HG03460 (cell line): ENCODE measurements around the gene PRSS56.

Source experiments
- ATAC-seq: cut with Tn5 transposase; IDR thresholded peaks from one replicate; pipeline ENCODE4 v1.9.1; 2021; ENCODE audit not compliant: unreplicated experiment

PRSS56 gene

DNA sequence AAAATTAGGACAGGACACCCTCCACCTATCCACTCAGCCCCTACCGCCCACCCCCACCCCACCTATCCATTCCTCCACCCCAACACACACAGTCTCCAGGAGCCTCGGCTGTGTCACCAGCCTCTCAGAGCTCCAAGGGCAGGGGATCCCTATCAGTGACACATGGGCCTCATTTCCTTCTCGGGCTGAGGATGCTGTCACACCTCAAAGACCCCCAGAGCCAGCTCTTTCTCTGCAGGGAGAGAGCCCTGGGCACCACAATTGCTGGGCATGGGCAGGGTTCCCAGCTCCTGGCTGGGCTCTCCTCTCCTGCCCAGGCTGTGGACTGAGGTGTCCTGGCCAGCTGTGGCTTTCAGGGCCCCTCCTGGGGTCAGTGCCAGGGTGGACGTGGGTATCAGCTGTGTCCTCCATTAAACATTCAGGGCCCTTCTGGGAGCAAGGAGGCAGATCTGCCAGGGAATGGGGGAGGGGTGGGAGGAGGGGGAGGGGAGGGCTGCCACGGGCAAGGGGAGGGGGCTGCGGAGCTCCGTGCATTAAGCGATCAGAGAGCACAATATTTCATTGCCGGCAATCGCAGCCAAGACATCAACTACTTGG is 18.3 kb upstream of the PRSS56 start:
- no peak for ATAC-seq

DNA sequence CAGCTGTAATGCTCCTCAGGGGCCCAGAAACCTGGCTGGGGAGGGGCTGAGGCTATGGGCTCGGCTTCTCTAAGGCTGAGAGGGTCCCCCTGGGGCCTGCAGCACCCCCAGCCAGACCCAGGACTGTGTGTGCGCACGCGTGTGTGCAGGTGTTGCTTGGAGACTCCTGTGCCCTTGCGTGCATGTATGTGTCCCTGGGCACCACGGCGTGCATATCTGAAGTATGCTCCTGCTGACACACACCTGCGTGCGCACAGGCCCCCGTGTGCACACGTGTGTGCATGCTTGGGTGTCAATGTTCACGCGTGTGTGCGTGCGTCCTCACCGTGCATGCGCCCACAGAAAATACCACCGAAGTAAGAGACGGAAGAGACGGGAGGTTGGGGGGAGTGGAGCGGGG is 17.7 kb upstream of the PRSS56 start:
- ATAC-seq = no peak

DNA sequence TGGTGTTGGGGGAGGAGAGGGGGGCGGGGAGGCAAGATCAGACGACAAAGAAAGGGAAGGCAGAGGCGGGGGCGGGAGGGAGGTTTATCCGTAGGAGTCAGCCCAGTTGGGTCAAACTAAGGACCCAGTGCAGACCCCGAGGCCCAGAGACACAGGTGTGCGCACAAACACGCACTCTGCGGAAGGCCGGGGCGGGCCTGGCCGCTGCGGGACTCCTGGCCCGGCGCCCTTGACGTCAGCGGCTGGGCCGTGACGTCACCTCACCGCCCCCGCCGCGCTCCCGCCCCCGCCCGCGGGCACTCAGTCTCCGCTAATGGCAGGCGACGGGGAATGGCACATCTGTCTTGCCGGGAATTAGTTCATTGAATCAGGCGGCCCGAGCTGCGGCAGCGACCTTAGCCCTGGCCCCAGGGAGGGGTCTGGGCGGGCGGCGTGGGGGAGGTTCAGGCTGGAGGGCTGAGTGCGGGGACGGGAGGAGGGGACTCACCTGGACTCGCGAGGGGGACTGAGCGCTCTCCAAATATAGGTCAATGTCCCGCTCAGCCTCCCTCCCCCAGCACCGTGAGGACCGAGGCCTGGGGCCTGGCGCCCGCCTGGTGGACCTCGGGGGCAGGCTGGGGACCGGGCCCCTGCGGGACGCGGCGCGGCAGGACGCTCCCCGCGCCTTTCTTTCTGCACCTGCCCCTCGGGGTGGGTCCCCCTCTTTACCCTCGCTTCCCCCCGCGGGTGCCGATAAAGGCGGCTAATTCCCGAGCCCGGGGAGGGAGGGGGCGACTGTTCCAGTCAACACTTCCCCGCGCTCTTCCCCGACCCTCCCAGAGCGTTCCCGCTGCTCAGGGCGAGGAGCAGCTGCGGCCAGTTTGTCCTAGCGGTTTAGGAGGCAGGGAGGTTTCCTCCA is 17.0 kb upstream of the PRSS56 start:
- no peak for ATAC-seq

DNA sequence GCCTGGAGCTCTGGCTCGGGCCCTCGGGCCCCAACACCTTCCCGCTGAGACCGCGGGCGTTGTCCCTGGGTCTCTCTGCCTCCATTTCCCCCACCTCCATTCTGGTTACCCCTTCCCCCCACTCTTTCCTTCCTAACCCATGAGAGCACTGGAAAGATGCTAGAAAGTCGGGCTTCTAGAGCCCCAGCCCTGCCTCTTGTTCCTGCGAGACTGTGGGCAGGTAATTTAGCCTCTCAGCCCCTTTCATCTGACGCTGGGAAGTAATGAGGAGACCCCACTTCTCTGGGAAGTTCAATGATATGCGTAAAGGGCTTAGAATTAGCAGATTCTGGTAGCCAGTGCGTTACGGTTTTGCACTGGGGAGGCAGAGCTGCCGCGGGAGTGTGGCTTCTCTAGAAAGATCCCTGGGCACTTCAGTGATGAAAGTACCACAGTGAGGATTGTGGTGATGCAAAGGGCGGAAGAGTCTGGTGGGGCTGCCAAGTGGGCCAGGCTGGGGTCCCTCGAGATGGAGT is 16.3 kb upstream of the PRSS56 start:
- ATAC-seq = no peak

DNA sequence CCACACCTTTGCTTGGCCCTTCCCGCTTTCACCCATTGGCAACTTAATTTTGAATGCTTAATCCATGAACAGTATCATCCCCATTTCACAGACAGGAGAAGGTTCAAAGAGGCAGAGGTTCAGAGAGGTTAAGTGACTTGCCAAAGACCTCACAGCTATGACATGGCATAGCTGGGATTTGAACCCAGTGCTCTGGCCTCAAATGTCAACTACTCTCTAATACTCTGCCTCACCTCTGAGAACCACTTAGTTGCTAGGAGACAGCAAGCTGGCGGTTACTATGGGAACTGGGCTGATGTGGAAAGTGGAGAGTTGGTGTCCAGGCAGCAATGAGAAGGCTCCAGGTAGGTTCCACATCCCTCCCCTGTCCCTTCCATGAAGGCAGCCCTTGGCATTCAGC is 15.8 kb upstream of the PRSS56 start:
- no peak for ATAC-seq

DNA sequence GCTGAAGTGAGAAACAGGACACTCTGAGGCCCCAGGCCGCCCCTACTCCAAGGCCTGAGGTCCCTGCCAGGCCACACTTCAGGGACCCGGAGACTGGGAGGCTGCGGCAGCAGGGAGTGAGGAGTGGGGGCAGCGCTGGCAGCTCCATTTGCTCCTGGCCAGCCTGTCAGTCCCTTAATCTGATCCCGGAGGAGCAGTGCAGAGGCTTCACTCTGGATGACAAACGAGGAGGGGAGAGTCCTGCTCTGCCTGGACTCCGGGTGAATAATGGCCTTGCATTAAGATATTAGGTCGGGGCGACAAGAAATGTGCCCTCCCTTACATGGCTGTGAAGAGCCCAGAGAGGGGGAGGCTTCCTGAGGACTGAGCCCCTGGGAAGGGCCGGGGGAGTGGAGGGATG is 14.3 kb upstream of the PRSS56 start:
- no peak for ATAC-seq

DNA sequence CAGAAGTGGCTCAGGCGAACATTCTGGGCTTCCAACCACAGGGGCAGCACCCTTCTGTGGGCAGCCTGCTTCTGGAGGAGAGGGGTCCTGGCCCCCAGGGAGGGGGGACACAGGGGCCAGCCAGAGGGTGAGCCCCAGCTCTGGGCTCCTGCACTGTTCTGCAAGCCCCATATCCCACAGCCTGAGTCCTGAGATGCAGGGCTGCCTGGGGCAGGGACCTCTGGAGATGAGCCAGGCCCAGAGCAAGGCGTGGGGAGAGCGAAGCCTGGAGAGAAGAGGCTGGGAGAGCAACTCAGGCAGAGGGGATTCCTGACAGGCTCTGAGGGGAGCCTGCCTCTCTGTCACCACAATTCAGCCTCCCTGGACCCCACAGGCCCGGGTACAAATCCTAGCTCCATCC is 13.5 kb upstream of the PRSS56 start:
- no peak for ATAC-seq

DNA sequence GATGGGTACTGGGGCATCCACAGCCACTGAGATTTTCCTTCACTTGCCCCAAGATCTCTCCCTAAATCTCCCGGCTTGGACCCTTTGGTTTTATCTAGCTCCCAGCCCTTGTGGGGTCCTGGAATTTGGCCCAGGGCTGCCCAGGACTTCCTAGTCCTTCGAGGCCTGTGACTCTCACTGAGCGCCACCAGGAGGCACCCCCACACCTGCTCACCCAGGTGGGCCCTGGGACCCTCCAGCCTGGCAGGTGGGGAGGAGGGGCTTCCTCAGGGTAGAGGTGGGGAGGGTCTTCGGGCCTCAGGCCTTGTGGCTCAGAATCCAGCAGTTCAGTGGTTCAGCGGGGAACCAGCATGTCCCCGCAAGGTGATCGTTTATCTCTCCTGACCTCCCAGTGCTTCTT is 11.9 kb upstream of the PRSS56 start:
- no peak for ATAC-seq

DNA sequence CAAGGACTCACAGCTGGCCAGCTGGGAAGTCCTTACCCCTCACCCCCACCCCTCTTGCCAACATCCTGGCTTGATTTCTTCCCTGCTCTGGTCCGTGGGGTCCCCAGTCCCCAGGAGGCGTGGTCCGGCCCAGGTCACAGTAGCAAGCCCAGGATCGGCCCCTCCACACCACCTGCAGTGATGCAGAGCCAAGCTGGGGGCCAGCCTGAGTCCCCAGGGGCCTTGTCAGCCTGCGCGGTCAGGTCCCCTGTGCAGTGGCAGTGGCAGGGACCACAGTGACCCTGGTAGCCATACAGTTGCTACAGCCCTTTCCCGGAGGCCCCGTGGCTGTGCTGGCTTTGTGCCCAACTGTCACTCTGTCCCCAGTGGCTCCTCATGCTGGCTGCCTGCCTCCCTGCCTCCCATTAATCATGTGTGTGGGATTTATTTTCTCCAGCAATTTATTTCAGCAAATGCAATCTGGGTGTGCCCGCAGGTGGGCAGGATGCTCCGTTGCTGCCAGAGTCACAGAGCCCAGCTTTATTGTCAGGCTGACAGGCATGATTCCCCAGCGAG is 8.8 kb upstream of the PRSS56 start:
- no peak for ATAC-seq

DNA sequence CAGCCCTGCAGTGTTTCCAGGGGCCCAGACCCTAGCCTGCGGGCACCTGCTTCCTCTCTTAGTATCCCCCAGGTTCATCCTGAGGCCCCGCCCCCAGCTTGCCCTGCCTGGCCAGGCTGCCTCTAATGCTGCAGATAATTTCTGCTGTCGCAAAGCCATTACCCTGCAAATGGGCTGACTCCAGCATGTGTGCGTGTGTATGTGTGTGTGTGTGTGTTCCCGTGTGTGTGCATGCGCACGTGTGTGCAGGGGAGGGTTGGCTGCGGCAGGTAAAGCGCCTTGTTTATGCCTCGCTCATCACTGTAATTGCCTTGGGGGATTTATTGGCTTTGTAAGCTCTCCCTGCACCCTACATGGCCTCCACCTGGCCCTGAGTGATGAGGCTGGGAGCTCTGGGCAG is 7.6 kb upstream of the PRSS56 start:
- ATAC-seq = no peak

DNA sequence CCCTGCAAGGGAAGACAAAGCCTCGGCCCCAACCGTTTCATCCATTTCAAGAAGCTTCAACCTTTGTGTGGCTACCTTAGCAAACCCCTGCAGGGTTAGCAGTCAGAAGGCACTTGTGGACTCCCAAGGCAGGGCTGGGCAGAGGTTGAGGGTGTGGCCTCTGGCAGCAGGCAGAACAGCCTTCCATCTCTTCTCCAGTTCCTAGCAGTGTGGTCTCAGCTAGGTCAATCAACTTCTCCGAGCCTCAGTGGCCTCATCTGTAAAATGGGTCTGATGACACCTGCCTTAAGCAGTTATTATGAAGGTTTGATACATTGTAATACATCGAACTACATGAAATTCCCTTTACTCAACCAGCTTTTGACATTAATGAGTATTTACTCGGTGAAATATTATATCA is 6.8 kb upstream of the PRSS56 start:
- no peak for ATAC-seq

DNA sequence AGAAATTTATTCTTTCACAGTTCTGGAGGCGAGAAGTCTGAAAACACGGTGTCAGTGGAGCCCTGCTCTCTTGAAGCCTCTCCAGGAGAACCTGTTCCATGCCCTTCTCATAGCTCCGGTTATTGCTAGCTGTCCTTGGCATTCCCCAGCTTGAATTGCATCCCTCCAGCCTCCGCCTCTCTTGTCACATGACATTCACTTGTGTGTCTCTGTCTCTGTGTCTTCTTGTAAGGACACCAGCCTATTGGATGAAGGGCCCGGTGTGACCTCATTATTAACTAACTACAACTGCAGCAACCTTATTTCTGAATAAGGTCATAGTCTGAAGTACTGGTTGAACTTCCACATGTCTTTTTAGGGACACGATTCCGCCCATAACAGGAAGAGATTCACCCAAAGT is 4.5 kb upstream of the PRSS56 start:
- no peak for ATAC-seq

DNA sequence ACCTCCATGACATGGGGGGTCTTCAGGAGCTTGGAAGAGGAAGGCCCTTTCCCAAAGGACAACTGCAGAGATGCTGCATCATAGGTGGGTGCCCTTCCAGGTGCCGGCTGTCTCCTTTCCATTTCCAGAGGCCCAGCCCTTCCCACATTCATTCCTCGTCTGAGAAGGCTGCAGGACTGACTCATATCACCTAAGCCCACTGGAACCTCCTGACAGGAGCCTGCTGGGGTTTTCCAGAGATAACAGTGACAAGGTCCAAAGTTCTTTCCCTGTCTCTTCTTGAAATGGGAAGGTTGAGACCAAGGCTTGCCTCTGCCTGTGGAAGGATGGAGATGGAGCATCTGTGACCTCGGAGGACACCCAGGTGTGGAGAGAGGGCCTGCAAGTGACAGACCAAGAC is 3.6 kb upstream of the PRSS56 start:
- no peak for ATAC-seq

DNA sequence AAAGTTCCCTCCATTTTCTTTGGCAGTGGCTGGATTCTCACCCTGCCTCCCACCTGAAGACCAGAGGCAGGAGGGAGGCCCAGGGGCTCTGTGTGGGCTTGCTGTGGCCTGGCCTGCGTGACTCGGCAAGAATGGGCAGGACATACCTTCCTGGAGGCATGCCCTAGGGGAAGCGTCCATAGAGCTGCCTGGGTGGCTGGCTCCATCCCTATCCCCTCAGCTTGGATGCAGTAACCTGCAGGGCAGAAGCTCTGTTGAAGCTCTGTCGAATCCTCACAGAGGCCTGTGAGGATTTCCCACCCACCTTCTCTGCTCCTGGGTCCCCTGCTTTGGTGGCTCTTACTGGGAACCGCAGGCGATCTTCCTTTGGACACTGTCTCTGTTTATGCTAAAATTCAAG is 1.3 kb upstream of the PRSS56 start:
- ATAC-seq = no peak

DNA sequence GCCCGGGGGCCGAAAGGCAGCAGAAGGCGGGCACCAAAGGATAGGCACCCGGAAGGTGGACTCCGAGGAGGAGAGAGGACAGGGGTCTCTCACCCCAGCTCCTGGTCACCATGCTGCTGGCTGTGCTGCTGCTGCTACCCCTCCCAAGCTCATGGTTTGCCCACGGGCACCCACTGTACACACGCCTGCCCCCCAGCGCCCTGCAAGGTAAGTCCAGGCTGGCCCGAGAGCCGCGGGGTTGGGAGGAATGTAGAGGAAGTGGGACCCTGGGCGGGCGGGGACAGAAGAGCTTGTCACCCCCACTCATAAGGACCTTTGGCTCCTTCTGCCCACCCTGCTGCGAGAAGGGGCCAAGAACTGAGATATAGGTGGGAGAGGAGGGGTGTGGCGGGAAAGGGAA is 301 bp downstream of the PRSS56 start:
- no peak for ATAC-seq

DNA sequence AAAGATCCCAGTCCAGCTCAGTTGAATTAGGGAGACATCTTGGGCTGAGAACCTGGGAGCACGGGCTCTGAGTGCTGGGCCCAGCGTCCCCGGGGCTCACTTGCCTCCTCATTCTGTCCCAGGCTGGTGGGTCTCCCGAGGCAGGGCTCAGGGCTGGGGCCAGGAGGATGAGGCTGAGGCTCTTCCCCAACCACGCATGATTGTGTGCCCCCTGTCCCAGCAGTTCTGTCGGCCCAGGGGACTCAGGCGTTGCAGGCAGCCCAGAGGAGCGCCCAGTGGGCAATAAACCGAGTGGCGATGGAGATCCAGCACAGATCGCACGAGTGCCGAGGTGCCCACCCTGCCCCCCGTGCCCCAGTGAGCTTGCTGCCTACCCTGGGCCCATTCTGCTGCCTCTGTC is 910 bp downstream of the PRSS56 start:
- ATAC-seq = no peak

DNA sequence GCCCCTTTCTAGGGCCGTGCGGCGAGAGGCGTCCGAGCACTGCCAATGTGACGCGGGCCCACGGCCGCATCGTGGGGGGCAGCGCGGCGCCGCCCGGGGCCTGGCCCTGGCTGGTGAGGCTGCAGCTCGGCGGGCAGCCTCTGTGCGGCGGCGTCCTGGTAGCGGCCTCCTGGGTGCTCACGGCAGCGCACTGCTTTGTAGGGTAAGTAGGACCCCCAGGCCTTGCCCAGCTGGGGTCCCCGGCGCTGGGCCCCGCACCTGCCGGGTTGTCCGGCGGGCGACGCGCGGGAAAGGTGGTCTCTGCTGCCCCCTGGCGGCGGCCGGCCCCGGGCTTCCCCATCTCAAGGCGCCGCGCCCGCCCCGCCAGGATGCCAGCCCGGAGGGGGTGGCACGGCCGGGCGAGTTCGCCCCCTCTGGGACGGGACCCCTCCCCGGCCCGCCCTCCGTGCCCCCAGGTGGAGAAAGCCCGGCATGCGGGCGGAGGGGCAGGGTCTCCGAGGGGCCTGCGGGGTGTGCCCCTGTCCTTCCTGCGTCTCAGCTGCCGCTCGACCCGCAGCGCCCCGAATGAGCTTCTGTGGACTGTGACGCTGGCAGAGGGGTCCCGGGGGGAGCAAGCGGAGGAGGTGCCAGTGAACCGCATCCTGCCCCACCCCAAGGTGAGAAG is 1.9 kb downstream of the PRSS56 start:
- no peak for ATAC-seq

DNA sequence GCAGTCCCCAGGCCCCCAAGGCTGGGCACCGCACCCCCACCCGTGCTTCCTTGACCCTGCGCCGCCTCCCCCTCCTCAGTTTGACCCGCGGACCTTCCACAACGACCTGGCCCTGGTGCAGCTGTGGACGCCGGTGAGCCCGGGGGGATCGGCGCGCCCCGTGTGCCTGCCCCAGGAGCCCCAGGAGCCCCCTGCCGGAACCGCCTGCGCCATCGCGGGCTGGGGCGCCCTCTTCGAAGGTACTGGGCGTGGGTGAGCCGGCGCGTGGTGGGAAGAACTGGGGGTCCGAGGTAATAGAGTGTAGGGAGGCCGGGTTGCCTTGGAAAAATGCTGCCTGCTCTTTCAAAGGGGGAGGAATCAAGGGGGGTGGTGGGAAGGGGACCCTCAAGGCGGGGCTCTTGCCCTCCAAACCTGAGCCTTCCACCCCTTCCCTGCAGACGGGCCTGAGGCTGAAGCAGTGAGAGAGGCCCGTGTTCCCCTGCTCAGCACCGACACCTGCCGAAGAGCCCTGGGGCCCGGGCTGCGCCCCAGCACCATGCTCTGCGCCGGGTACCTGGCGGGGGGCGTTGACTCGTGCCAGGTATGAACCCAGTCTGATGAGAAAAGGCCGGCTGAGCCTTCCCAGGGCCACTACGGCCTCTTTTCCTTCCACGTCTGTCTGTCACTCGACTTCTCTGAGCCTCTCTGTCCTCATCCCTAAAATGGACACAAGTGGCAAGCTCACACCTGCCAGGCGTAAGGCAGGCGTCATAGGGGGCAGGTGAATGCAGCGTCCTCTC is 2.6 kb downstream of the PRSS56 start:
- ATAC-seq = no peak

DNA sequence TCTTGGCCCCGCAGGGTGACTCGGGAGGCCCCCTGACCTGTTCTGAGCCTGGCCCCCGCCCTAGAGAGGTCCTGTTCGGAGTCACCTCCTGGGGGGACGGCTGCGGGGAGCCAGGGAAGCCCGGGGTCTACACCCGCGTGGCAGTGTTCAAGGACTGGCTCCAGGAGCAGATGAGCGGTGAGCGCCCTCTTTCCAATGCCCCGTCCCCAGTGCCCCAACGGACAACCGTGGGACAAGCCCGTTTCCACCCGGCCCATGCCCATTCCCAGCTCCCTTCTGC is 3.2 kb downstream of the PRSS56 start:
- no peak for ATAC-seq

DNA sequence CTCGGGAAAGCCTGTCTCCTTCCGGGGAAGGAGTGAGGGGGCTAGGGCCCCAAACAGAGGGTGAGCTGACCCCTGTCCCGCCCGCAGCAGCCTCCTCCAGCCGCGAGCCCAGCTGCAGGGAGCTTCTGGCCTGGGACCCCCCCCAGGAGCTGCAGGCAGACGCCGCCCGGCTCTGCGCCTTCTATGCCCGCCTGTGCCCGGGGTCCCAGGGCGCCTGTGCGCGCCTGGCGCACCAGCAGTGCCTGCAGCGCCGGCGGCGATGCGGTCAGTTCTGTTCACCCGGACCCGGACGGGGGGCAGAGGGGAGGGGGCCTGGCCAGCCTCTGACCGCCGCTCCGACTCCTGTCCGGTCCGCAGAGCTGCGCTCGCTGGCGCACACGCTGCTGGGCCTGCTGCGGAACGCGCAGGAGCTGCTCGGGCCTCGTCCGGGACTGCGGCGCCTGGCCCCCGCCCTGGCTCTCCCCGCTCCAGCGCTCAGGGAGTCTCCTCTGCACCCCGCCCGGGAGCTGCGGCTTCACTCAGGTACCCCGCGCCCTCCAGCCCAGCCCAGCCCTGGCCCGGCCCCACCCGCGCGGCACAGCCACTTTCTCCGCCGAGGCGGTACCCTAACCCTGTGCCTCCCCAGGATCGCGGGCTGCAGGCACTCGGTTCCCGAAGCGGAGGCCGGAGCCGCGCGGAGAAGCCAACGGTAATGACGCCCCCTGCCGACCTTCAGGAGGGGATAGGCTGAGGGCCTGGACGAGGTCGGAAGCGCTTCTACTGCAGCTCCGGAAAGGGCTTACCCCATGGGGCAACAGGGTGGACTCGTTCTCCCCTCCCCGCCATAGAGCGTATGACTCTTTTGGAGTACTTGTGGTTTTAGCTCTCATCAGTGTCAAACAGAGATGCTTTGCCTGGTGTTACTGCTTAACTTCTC is 3.8 kb downstream of the PRSS56 start:
- no peak for ATAC-seq
